ENCODE data around the gene NAPA. TPM values are rescaled to one million over a fixed set of nuclear protein-coding genes. Genes with fewer than 3 reads are reported as not detected.

Gene NAPA
- total RNA-seq, 2 experiments from 2014 or later = 96.4 to 103 TPM

GRCh38 chr19:47465957-47466356 is 48.9 kb downstream of the NAPA start:
- ATAC-seq (ENCODE audit: low read depth) (no peak), DNase-seq (no peak)
- H3K36me3 Mint-ChIP-seq = no peaks in the 10 kb centered on the region
- no peaks in the 10 kb centered on the region for H3K9me3 Mint-ChIP-seq
- no peak overlapping the region for H3K27ac Mint-ChIP-seq
- no peak overlapping the region for H3K4me3 Mint-ChIP-seq
- H3K27me3 Mint-ChIP-seq = peaks cover 30% of the 10 kb centered on the region
- peaks cover 6% of the 10 kb centered on the region for H3K4me1 Mint-ChIP-seq
- POLR2A ChIA-PET = no interaction called here

GRCh38 chr19:47464675-47465419 is 50.0 kb downstream of the NAPA start:
- no peak for DNase-seq
- no peaks in the 10 kb centered on the region for H3K4me1 Mint-ChIP-seq
- ATAC-seq (ENCODE audit: low read depth) = no peak
- H3K27ac Mint-ChIP-seq = no peak overlapping the region
- no peaks in the 10 kb centered on the region for H3K9me3 Mint-ChIP-seq
- no peaks in the 10 kb centered on the region for H3K36me3 Mint-ChIP-seq
- H3K4me3 Mint-ChIP-seq = no peak overlapping the region
- POLR2A ChIA-PET = no interaction called here
- peaks cover 19% of the 10 kb centered on the region for H3K27me3 Mint-ChIP-seq

DNA sequence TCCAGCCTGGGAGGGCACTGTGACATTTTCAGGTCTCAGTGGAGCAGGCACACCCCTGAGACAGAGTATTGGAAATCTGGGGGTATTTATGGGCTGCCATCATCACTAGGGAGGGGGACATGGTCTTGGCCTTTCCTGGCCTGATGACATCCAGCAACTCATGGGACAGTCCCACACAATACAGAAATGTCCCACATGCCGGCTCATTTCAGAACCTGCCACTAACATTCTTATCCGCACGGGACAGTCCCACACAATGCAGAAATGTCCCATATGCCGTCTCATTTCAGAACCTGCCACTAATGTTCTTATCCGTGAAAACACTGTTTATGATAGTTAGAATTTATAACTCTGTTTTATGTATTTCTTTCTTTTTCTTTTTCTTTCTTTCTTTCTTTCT is 53.0 kb downstream of the NAPA start:
- no peaks in the 10 kb centered on the region for H3K9me3 Mint-ChIP-seq
- H3K36me3 Mint-ChIP-seq = no peaks in the 10 kb centered on the region
- ATAC-seq (ENCODE audit: low read depth) (no peak), DNase-seq (no peak)
- no peaks in the 10 kb centered on the region for H3K4me1 Mint-ChIP-seq
- H3K27ac Mint-ChIP-seq = no peak overlapping the region
- POLR2A ChIA-PET = no interaction called here
- H3K4me3 Mint-ChIP-seq = no peak overlapping the region
- H3K27me3 Mint-ChIP-seq = no peaks in the 10 kb centered on the region

DNA sequence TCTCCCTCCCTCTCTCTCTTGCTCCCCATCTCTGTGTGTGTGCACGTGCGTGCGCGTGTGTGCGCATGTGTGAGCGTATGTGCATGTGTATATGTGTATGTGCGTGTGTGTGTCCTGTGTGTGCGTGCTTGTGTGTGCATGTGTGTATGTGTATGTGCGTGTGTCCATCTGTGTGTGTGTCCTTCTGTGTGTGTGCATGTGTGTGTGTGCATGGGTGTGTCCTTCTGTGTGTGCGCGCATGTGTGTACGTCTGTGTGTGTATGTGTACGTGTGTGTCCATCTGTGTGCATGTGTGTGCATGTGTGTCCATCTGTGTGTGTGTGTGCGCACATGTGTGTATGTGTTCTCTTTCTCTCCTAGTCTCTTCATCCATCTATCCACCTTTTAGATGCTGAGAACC is 55.4 kb downstream of the NAPA start:
- Mint-ChIP-seq H3K9me3 (peaks cover 2% of the 10 kb centered on the region), H3K27ac (no peak overlapping the region), H3K4me1 (no peaks in the 10 kb centered on the region), H3K36me3 (peaks cover 2% of the 10 kb centered on the region), H3K4me3 (no peak overlapping the region), H3K27me3 (peaks cover 22% of the 10 kb centered on the region)
- no peak for DNase-seq
- POLR2A ChIA-PET = no interaction called here
- ATAC-seq (ENCODE audit: low read depth) = no peak

- no peak overlapping the region for H3K4me3 Mint-ChIP-seq
- ATAC-seq (ENCODE audit: low read depth) = no peak
- peaks cover 2% of the 10 kb centered on the region for H3K36me3 Mint-ChIP-seq
- H3K27me3 Mint-ChIP-seq = peaks cover 26% of the 10 kb centered on the region
- H3K4me1 Mint-ChIP-seq = no peaks in the 10 kb centered on the region
- DNase-seq = no peak
- H3K27ac Mint-ChIP-seq = no peak overlapping the region
- POLR2A ChIA-PET = no interaction called here
- H3K9me3 Mint-ChIP-seq = peaks cover 2% of the 10 kb centered on the region
Observed at GRCh38 chr19:47458672-47459071, 56.2 kb downstream of the NAPA start.

DNA sequence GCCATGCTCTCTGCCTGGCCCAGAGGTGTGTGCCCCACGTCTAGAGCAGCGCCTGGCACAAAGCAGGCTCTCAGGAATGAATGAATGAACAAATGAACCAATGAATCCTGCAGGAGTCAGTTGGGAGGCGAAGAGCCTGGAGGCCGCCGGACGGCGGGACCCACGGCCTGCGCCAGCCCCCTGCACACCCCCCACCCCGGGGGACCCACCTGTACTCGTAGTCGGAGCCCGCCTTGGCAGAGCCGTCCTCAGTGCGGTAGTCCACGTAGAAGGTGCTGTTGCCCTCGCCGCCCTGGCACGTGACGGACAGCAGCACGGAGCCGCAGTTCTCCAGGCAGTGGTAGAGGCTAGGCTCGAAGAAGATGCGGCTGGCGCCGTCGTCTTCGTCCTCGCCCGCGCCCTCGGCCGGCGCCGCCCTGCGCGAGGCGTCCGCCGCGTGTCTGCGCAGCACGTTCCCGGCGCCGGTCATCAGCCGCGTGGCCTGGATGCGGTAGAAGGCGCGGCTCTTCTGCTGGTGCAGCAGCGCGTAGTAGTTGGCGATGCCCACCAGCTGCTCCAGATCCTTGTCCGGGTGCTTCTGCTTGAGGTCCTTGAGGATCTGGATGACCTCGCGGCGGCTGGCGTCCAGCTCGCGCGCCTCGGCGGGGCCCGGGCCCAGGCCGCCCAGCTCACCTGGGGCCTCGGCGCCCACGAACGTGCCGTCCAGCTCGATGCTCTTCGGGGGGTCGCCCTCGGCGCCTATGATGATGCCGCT is 58.0 kb downstream of the NAPA start:
- H3K4me3 Mint-ChIP-seq = no peak overlapping the region
- H3K36me3 Mint-ChIP-seq = peaks cover 2% of the 10 kb centered on the region
- peaks cover 2% of the 10 kb centered on the region for H3K9me3 Mint-ChIP-seq
- no peak overlapping the region for H3K27ac Mint-ChIP-seq
- peaks cover 29% of the 10 kb centered on the region for H3K27me3 Mint-ChIP-seq
- ATAC-seq (ENCODE audit: low read depth) (no peak), DNase-seq (no peak)
- no peaks in the 10 kb centered on the region for H3K4me1 Mint-ChIP-seq
- POLR2A ChIA-PET = no interaction called here

GRCh38 chr19:47450478-47450877 is 64.4 kb downstream of the NAPA start:
- Mint-ChIP-seq H3K36me3 (no peaks in the 10 kb centered on the region), H3K9me3 (no peaks in the 10 kb centered on the region), H3K27ac (no peak overlapping the region), H3K27me3 (peaks cover 61% of the 10 kb centered on the region), H3K4me3 (no peak overlapping the region), H3K4me1 (peaks cover 13% of the 10 kb centered on the region)
- no peak for DNase-seq
- POLR2A ChIA-PET = no interaction called here
- ATAC-seq (ENCODE audit: low read depth) = no peak

DNA sequence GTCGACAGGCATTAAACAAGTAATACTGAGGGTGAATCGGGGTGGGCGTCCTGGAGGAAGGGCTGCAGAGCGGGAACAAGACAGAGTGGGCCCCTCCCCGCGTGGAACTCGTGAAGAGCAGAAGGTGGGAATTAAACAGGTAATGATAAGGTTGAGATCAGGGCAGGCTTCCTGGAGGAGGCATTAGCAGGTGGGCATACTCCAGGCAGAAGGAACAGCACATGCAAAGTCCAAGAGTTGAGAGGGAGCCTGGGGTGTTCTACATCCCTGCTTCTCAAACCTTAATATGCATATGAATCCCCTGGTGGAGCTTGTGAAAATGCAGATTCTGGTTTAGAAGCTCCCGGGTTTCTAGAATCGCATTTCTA is 66.5 kb downstream of the NAPA start:
- H3K36me3 Mint-ChIP-seq = no peaks in the 10 kb centered on the region
- H3K27me3 Mint-ChIP-seq = peaks cover 59% of the 10 kb centered on the region
- no peak overlapping the region for H3K27ac Mint-ChIP-seq
- ATAC-seq (ENCODE audit: low read depth) = no peak
- DNase-seq = no peak
- H3K9me3 Mint-ChIP-seq = no peaks in the 10 kb centered on the region
- H3K4me1 Mint-ChIP-seq = peaks cover 31% of the 10 kb centered on the region
- no peak overlapping the region for H3K4me3 Mint-ChIP-seq
- POLR2A ChIA-PET = interaction anchor here (0.6 to 1.8 kb wide), 2 partner anchors 36 to 268 kb away, joined by 5 to 13 read pairs; partner anchors contain the start of gene KPTN

DNA sequence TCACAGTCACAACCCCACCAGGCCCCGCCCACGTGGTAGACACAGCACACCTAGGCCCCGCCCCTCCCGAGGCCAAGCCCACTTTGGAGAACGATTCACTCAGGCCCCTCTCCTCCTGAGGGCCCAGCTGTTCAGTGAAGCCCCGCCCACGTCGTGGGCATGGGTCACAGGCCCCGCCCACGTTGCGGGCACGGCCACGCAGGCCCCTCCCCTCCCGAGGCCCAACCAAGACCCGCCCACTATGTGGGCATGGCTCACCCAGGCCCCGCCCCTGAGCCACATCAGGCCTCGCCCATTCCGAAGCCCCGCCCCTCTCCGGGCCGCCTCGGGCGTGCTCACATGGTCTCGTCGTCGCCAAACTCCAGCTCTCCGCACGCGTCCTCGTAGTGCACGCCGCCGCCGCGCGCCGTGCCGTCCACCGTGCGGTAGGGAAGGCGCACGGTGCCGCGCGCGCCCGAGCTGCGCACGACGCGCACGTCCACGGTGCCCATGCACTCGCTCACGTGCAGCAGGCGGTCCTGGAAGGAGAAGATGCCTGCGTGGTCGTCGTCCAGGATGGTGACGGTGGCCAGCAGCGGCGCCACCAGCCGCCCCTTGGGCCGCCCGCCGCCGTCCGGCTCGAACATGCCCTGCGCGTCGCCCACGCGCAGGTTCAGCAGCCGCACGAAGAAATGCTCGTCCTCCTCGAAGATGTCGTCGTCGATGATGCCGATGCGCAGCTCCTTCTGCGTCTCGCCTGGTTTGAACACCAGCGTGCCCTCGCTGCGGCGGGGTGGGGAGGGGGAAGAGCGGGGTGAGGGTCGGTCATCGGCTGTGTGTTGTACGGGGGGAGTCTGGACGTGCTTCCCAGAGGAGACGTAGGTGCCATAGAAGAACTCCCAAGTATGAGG is 67.1 kb downstream of the NAPA start:
- POLR2A ChIA-PET = interaction anchor here (1.0 to 1.8 kb wide), 2 partner anchors 37 to 99 kb away, joined by 3 to 13 read pairs; partner anchors contain the start of genes DHX34 and KPTN
- H3K4me3 Mint-ChIP-seq = peak overlapping the region; percentile 81
- DNase-seq (peak; percentile 86), ATAC-seq (ENCODE audit: low read depth) (peak; percentile 52)
- H3K9me3 Mint-ChIP-seq = no peaks in the 10 kb centered on the region
- H3K36me3 Mint-ChIP-seq = no peaks in the 10 kb centered on the region
- H3K27ac Mint-ChIP-seq = peak overlapping the region; percentile 71
- peaks cover 64% of the 10 kb centered on the region for H3K27me3 Mint-ChIP-seq
- peaks cover 36% of the 10 kb centered on the region for H3K4me1 Mint-ChIP-seq

DNA sequence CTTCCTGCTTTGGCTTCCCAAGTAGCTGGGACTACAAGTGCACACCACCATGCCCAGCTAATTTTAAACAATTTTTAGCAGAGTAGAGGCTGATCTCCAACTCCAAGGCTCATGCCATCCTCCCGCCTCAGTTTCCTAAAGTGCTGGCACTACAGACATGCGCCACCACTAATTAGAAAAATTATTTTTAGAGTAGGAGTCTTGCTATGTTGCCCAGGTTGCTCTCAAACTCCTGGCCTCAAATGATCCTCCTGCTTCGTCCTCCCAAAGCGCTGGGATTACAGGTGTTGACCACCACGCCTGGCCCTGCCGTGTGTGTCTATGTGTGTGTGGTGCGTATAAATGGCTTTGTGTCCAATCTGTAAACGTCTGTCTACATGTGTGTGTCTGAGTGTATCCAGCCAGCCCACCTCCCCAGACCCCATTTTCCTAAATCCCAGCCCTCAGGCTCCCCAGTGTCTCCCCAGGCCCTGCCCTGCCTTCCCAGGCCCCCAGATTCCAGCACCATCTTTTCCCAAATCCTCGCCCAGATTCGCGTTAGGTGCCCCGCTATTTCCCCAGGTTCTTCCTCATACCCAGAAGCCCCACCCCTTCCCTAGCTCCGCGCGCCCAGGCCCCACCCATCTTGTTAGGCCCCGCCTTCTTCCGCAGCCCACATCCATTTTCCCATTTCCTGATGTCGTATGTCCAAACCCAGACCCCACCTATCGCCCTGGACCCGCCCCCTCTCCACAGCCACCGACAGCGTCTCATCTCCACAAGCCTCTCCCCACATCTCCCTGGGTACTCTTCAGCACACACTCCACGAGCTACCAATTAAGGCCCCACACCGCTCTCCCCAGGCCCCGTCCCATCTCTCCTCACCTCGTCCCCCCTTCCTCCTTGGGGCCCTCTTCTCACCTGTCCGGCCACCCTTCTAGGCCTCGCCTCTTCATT is 68.1 kb downstream of the NAPA start:
- DNase-seq (peak; percentile 69), ATAC-seq (ENCODE audit: low read depth) (peak; percentile 51)
- POLR2A ChIA-PET = interaction anchor here (0.8 to 1.8 kb wide), 3 partner anchors 38 to 98 kb away, joined by 3 to 13 read pairs (median 4); partner anchors contain the start of genes DHX34 and KPTN
- Mint-ChIP-seq H3K9me3 (no peaks in the 10 kb centered on the region), H3K4me1 (peaks cover 36% of the 10 kb centered on the region), H3K36me3 (no peaks in the 10 kb centered on the region), H3K27ac (peak overlapping the region; percentile 71), H3K4me3 (peak overlapping the region; percentile 81), H3K27me3 (peaks cover 69% of the 10 kb centered on the region)

DNA sequence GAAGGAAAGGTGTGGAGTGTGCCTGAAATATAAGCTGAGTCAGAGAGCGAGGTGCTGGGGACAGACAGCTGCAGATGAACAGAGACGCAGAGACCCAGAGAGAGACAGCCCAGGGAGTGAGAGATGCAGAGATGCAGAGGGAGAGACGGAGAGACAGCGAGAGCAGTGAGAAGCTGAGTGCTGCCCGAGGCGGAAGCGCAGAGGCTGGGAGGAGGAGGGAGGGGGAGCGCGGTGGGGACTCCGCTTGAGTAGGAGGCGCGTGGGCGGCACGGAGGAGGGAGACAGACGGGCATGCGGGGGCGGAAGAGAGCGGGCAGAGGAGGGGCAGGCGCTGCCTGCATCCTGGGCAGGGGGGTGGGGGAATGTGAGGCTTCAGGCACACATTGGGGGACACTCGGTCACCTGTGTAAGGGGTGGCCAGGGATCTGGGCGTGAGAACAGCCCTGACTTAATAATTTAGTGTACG is 68.9 kb downstream of the NAPA start:
- Mint-ChIP-seq H3K27me3 (peaks cover 69% of the 10 kb centered on the region), H3K4me3 (peak overlapping the region; percentile 70), H3K9me3 (no peaks in the 10 kb centered on the region), H3K36me3 (no peaks in the 10 kb centered on the region), H3K4me1 (peaks cover 36% of the 10 kb centered on the region), H3K27ac (no peak overlapping the region)
- DNase-seq (peak; percentile 73), ATAC-seq (ENCODE audit: low read depth) (peak; percentile 56)
- POLR2A ChIA-PET = interaction anchor here (0.7 to 0.8 kb wide), 3 partner anchors 8 to 189 kb away, joined by 4 to 7 read pairs (median 4); no protein-coding TSS in a partner anchor

- Mint-ChIP-seq H3K27me3 (peaks cover 70% of the 10 kb centered on the region), H3K27ac (no peak overlapping the region), H3K9me3 (no peaks in the 10 kb centered on the region), H3K36me3 (no peaks in the 10 kb centered on the region), H3K4me1 (peaks cover 36% of the 10 kb centered on the region), H3K4me3 (peak overlapping the region; percentile 70)
- ATAC-seq (ENCODE audit: low read depth) (no peak), DNase-seq (no peak)
- POLR2A ChIA-PET = interaction anchor here (0.7 to 0.8 kb wide), 3 partner anchors 8 to 190 kb away, joined by 4 to 7 read pairs (median 4); no protein-coding TSS in a partner anchor
Observed at GRCh38 chr19:47445527-47445926, 69.3 kb downstream of the NAPA start.
